ENCODE results near the gene CACNA2D4.

DNA sequence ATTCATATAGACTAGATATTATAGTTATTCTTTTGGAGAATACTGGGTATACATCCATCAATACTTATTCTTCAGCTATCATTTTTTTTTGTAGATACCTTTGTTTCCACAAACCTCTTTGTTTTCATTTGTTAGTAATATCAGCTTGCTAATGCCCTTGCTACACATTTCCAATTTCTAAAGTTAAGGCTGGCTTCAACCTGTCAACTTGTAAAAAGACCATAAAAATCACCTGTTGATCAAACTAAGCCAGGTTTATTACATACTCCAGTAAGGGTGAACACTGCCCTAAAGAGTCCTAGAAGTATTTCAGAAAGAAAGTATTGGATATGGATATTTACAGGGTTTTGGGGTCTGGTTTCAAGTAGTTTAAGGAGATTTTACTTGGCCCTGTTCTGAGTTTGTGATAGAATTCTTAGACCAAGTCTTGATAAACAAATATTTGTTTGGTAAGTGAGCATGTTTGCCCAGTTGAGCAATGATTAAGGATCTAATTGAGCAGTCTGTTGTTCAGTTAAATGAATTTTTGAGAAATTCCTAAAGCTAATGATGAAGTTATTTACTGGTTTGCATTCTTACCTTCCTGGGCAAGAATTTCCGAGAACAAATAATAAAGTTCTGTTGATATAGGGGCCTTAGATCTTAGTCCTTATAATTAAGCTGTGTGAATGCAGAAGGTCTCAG lies 150.9 kb downstream of the CACNA2D4 start:
- TF ChIP-seq, protein P1, sequence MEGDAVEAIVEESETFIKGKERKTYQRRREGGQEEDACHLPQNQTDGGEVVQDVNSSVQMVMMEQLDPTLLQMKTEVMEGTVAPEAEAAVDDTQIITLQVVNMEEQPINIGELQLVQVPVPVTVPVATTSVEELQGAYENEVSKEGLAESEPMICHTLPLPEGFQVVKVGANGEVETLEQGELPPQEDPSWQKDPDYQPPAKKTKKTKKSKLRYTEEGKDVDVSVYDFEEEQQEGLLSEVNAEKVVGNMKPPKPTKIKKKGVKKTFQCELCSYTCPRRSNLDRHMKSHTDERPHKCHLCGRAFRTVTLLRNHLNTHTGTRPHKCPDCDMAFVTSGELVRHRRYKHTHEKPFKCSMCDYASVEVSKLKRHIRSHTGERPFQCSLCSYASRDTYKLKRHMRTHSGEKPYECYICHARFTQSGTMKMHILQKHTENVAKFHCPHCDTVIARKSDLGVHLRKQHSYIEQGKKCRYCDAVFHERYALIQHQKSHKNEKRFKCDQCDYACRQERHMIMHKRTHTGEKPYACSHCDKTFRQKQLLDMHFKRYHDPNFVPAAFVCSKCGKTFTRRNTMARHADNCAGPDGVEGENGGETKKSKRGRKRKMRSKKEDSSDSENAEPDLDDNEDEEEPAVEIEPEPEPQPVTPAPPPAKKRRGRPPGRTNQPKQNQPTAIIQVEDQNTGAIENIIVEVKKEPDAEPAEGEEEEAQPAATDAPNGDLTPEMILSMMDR (IDR thresholded peaks at IDR 0.05; ENCODE audit: low read length): no peak
- TF ChIP-seq EZH2phosphoT487 (IDR thresholded peaks at IDR 0.05; ENCODE audit: low read length): no peak
